ENCODE measurements around the gene CDV3.

- no peak for TF ChIP-seq GABPA (IDR thresholded peaks at IDR 0.05; ENCODE audit: low read depth)
- no peak for TF ChIP-seq CTCF (IDR thresholded peaks at IDR 0.05; ENCODE audit: insufficient read depth, low read length)
- no peak for TF ChIP-seq REST (IDR thresholded peaks at IDR 0.05; ENCODE audit: insufficient replicate concordance, low read depth)
These were observed 34.3 kb downstream of the CDV3 start for GRCh38 chr3:133607816-133608215.
